NCI-H748 treated with DMSO at 0.1 percent for 48 hours (cell line): ENCODE measurements around the gene DENND1C.
A peak's percentile ranks its signal among the peaks of the same experiment; 100 is the strongest.

ENCODE experiments used
- DNase-seq: peaks from one replicate; lab custom pipeline; 2025; lab: John Stamatoyannopoulos, UW

The DENND1C gene

GRCh38 chr19:6481541-6482342 lies at the start of gene DENND1C:
TSS of gene DENND1C (minus strand) at chr19:6481787. CDS start at chr19:6481695, 92 bp downstream.
- DNase-seq: no peak

DNA sequence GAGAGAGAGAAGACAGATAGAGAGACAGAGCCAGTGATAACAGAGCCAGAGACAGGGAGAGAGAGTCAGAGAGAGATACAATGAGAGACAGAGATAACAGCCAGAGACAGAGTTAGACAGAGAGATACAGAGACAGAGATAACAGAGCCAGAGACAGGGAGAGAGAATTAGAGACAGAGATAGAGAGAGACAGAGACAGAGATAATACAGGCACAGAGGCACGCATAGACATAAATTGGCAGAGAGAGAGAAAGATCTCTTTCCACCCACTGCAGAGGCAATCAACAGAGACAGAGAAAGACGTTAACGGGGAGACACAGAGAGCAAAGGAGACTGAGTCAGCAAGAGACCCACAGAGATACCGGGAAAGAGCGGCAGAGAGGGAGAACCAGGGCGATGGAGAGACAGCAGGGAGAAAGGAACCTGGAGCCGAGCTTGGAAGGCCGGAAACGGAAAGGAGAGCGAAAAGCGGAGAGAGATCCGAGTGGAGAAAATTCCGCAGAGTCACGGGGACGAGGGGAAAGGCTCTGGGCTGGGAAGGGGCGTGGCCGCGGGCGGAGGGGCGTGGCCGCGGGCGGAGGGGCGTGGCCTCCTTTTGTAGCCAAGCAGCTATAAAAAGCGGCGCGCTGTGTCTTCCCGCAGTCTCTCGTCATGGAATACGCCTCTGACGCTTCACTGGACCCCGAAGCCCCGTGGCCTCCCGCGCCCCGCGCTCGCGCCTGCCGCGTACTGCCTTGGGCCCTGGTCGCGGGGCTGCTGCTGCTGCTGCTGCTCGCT lies 49.0 kb upstream of the DENND1C start, which contains the start of gene TNFSF9:
TNFSF9 (plus strand) TSS at position 641 of the 777 bp plus-strand sequence; CDS start at position 652, 11 bp downstream.
- peak; percentile 29 for DNase-seq

GRCh38 chr19:6529937-6530385 lies 48.4 kb upstream of the DENND1C start:
- no peak for DNase-seq

DNA sequence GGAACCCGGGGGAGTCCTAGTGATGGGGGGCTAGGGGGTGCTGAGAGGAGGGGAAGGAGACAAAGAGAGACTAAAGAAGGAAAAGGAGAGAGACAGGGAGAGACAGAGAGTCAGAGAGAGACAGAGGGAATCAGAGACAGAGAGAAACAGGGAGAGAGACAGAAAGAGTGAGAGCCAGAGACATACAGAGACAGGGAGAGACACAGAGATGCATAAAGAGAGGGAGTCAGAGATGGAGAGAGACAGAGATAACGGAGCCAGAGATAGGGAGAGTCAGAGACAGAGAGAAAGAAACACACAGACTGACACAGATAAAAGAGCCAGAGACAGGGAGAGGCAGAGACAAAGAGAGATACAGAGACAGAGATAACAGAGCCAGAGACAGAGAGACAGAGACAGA lies 47.8 kb upstream of the DENND1C start:
- no peak for DNase-seq

GRCh38 chr19:6528544-6529121 lies 47.0 kb upstream of the DENND1C start:
- no peak for DNase-seq

DNA sequence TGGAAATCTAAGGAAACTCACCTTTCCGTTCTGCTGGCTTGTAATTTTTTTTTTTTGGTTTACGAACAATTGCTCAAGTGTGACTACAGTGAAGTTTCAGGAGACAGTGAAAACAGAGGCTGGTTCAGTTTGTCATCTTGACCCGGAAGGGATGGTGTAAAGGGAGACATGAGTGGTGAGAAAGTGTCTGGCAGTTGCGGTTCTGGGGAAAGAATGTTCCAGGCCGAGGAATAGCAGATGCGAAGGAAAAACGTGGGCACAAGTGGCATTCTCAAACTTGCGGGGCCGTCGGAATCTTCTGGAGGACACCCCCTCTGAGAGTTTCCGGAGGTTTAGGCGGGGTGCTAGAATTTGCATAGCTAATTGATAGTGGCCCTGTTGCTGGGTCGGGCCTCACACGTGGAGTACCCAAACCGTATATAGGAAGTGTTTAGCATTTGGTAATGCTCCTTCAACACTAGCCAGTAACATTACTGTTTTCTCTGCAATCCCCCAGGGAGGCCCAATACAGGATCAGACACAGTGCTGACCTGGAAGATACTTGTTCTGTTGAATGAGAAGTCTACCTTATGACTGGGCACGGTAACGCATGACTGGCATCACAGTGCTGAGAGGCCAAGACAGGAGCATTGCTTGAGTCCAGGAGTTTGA lies 46.4 kb upstream of the DENND1C start:
- DNase-seq: no peak

- DNase-seq: no peak
Observed at GRCh38 chr19:6524311-6524710, 42.7 kb upstream of the DENND1C start.

DNA sequence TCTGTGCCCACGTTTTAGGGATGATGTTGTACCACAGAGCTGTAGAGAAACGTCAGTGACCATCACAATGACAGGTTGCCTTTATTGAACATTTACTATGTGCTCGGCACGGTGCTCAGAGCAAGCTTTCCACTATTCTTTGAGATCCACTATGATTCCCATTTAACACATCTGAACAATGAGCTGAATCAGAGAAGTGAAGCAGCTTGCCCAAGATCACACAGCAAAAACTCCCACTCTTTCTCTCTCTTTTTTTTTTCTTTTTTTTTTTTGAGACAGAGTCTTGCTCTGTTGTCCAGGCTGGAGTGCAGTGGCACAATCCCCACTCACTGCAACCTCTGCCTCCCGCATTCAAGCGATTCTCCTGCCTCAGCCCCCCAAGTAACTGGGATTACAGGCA lies 41.1 kb upstream of the DENND1C start:
- no peak for DNase-seq

DNA sequence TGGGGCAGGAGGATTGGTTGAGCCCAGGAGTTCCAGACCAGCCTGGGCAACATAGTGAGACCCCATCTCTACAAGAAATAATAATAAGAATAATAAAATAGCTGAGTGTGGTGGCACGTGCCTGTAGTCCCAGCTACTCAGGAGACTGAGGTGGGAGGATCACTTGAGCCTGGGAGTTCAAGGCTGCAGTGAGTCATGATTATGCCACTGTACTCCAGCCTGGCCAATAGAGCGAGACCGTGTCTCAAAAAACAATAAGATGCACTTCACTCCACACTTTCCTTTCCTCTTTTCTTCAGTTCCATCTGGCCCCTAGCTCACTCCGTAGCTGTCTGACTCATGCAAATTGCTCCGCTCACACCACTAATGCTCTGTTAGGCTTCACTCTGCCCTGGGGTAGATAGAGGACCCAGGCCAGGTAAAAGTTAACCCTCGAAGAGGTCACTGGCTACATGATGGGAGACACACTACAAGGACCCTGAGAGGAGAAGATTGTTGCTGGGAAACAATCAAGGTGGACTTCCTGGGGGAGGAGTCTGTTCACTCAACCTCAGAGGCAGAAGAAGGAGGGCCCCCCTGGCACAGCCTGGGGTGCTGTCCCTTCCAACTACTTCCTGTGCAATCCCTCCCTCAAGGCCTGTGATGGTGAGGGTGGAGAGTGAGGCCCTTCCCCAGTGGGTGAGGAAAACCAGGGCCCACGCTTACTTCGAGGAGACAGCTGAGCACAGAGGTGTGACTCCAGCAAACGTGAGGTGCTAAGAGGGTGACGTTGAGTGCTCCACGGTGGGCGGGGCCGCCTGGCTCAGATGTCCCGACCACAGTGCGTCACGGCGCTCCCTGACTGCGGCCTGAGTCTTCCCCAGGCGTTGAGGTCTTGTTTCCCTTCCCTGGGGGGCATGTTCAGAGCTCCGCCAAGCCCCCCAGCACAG lies 40.4 kb upstream of the DENND1C start:
- no peak for DNase-seq

- DNase-seq: no peak
Observed at GRCh38 chr19:6519289-6519688, 37.7 kb upstream of the DENND1C start.

- DNase-seq: no peak
Observed at GRCh38 chr19:6518145-6518911, 36.7 kb upstream of the DENND1C start.

DNA sequence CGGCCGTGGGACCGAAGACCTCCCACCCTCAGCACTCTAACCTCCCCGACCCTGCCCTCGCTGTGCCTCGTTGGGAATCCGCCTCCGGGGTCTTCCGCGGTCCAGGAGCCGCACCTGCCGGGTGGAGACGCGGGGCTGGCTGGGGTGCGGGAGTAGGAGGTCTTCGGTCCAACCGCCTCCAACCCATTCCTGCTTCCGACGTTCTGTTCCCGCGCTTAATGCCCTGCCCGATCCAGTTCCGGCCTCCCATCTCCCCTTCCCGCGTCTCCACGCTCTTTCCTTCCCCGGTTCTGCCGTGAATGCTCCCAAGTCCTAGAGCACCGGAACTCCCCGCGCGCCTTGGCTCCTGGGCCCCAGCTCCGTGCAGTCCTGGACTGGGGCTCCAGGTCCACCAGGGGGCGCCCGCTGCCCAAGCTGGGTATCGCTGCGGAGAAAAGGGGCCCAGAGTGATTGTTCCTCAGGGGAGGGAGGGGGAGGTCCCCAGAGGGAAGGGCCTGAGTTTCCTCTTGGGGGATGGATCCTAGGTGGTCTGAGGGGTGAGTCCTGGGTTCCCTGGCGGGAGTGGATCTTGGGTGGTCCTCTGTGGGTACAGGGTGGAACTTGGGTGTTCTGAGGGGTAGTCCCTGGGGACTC lies 35.2 kb upstream of the DENND1C start:
- peak; percentile 46 for DNase-seq

DNA sequence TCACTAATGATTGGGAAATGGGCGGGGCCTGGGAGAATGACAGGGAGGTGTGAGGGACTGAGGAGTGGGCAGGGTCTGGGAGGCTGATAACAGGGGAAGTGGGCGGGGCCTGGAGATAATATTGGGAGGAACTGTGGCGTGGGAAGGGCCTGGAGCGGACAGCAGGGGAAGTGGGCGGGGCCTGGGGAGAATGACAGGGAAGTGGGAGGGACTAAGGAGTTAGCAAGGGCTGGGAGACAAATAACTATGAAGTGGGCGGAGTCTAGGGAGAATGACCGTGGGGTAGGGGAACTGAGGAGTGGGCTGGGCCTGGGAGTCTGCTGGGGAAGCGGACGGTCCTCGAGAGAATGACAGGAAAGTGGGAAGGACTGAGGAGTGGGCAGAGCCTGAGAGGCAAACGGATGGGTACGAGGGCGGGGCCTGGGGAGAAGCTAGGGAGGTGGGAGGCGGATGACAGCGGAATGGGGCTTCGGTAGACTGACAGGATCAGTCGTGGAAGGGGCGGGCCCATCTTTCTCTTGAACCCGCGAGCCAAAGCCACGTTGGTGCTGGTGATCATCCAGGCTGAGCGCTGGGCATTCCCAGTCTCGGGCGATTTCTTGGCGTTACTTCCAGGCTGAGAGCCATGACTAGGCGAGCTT lies 34.6 kb upstream of the DENND1C start:
- peak; percentile 67 for DNase-seq

DNA sequence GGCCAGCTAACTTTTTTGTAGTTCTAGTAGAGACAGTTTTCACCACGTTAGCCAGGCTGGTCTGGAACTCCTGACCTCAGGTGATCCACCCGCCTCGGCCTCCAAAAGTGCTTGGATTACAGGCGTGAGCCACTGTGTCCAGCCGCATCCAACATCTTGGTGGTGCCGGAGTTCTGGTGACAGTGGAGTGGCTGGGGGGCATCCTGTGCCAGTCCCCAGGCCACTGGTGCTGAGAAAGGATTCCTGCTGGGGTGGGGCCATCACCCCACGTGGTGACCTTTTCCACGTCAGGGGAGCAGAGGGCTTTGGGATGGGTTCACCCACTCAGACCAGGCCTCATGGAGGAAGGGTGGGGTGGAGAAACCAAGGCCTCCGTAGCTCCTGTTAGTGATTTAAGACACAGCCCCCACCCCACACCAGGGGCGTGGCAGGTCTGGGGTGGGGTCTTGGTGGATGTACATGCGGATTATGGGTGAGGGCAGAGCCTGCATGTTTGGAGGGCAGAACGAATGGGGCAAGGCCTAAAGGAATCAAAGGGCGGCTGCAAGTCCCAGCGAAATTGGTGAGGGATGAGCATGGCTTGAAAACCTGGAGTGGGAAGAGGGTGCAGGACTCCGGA lies 33.4 kb upstream of the DENND1C start:
- DNase-seq: no peak

DNA sequence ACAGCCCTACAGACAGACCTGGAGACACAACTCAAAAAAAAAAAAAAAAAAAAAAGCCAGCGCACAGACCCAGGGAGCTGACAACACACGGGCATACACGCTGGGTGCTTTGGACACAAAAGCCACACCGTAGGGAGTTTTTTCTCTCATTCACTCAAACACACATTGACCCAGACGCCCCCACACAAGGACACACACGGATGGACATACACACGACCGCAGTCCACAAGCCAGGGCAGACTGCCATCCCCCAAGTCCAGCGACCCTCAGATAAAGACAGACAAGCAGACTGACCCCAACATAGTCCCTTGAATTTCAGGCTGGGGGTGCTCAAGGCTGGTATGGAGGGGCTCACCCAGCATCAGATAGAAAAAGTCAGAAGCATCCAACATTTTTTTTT lies 32.5 kb upstream of the DENND1C start:
- DNase-seq: no peak

DNA sequence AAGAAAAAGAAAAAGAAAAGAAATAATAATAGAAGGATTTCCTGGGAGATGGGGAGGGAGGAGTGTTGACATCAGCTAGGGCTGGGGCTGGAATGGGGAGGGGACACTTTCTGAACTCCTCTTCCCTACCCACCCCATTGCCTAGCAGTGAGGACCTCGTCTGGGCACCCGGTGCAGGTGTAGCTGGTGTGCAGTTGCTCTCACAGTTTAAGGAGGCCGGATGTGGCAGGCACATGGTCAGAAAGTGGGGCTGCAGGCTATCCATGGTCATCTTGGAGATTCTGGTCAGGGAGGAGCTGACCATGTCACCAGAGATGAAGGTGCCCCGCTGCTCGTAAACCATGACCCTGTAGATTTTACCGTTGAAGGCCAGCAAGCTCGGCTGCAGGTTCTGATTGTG lies 29.0 kb upstream of the DENND1C start:
- DNase-seq: no peak

- no peak for DNase-seq
Observed at GRCh38 chr19:6509118-6509971, 27.8 kb upstream of the DENND1C start.
